KMS-11 (cell line): ENCODE measurements around the gene SELL.

Experiments
- H2AFZ ChIP-seq: fragments of 200-600 bp; sonication (generic); 2 replicates; pipeline ENCODE4 v1.6.1; 2016; ENCODE audit warnings: antibody characterized with exemption, mixed run types, low read depth
- H3K27ac ChIP-seq: fragments of 200-600 bp; sonication (generic); 2 replicates; pipeline ENCODE4 v1.6.1; 2016; ENCODE audit warnings: mild to moderate bottlenecking, mixed run types
- H3K27me3 ChIP-seq: fragments of 200-600 bp; sonication (generic); 2 replicates; pipeline ENCODE4 v1.6.1; 2017; ENCODE audit warnings: mild to moderate bottlenecking, low read depth, mixed run types, moderate library complexity; ENCODE audit not compliant: insufficient read depth
- H3K36me3 ChIP-seq: fragments of 200-600 bp; sonication (generic); 2 replicates; pipeline ENCODE4 v1.6.1; 2017; ENCODE audit warnings: mild to moderate bottlenecking, mixed run types; ENCODE audit not compliant: insufficient read depth
- H3K4me1 ChIP-seq: fragments of 200-600 bp; sonication (generic); 2 replicates; pipeline ENCODE4 v1.6.1; 2016; ENCODE audit warnings: mild to moderate bottlenecking, low read depth, mixed run types; ENCODE audit not compliant: poor library complexity, severe bottlenecking
- H3K4me2 ChIP-seq: fragments of 200-600 bp; sonication (generic); 2 replicates; pipeline ENCODE4 v1.7.0; 2016; ENCODE audit warnings: mild to moderate bottlenecking, mixed run types
- H3K4me3 ChIP-seq: fragments of 200-600 bp; sonication (generic); IDR thresholded peaks from 2 replicates; pipeline ENCODE4 v1.6.1; 2017; ENCODE audit warnings: low read depth, low read length, mixed read lengths; ENCODE audit not compliant: insufficient read depth
- H3K79me2 ChIP-seq: fragments of 200-600 bp; sonication (generic); 2 replicates; pipeline ENCODE4 v1.6.1; 2016; ENCODE audit warnings: low read depth, mixed run types; ENCODE audit not compliant: insufficient read depth
- H3K9ac ChIP-seq: fragments of 200-600 bp; sonication (generic); 2 replicates; pipeline ENCODE4 v1.6.1; 2016; ENCODE audit warnings: mild to moderate bottlenecking, mixed run types
- H4K20me1 ChIP-seq: fragments of 200-600 bp; sonication (generic); 2 replicates; pipeline ENCODE4 v1.6.1; 2016; ENCODE audit warnings: mild to moderate bottlenecking, mixed run types; ENCODE audit not compliant: insufficient read depth
- TF ChIP-seq, protein P1 (sequence below): fragments of 200-600 bp; sonication (generic); conservative IDR thresholded peaks from 2 replicates; pipeline ENCODE4 v1.6.1; 2017; ENCODE audit warnings: low read depth, mild to moderate bottlenecking, antibody characterized with exemption, low read length, moderate library complexity, mixed read lengths

The SELL gene

DNA sequence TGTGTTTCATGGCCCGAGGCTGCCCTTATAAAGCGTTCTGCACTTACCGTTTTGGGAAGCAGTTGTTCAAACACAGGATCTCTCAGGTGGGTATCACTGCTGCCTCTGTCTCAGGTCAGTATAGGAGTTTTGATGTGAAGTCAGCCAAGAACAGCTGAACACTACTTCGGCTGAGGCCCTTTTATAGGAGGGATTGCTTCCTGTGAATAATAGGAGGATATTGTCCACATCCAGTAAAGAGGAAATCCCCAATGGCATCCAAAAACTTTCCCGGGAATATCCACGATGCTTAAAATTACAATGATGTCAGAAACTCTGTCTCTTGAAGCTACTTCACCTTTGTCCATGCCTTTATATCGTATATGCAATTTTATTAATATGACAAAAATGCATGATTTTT, 22.5 kb upstream of the SELL start, which contains the start of gene SELE:
SELE (minus strand) TSS at position 156 of the 400 bp plus-strand sequence. CDS start 467 bp downstream, outside the sequence.
- Histone ChIP-seq H3K36me3 (no peaks in the 10 kb centered on the region), H3K4me3 (no peak within 1 kb of the TSS), H3K4me2 (no peak within 1 kb of the TSS), H2AFZ (no peak within 1 kb of the TSS), H3K27me3 (no peaks in the 10 kb centered on the region), H4K20me1 (no peaks in the 10 kb centered on the region), H3K4me1 (no peaks in the 10 kb centered on the region), H3K9ac (no peak within 1 kb of the TSS), H3K27ac (no peak within 1 kb of the TSS), H3K79me2 (no peaks in the 10 kb centered on the region)
- TF ChIP-seq, protein P1, sequence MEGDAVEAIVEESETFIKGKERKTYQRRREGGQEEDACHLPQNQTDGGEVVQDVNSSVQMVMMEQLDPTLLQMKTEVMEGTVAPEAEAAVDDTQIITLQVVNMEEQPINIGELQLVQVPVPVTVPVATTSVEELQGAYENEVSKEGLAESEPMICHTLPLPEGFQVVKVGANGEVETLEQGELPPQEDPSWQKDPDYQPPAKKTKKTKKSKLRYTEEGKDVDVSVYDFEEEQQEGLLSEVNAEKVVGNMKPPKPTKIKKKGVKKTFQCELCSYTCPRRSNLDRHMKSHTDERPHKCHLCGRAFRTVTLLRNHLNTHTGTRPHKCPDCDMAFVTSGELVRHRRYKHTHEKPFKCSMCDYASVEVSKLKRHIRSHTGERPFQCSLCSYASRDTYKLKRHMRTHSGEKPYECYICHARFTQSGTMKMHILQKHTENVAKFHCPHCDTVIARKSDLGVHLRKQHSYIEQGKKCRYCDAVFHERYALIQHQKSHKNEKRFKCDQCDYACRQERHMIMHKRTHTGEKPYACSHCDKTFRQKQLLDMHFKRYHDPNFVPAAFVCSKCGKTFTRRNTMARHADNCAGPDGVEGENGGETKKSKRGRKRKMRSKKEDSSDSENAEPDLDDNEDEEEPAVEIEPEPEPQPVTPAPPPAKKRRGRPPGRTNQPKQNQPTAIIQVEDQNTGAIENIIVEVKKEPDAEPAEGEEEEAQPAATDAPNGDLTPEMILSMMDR, result no peak

- no peaks in the 10 kb centered on the region for H3K79me2 ChIP-seq
- H3K27ac ChIP-seq, result no peak overlapping the region
- H3K4me3 ChIP-seq, result no peak overlapping the region
- H2AFZ ChIP-seq, result no peak overlapping the region
- TF ChIP-seq, protein P1, result no peak
- H4K20me1 ChIP-seq, result no peaks in the 10 kb centered on the region
- no peaks in the 10 kb centered on the region for H3K4me1 ChIP-seq
- no peak overlapping the region for H3K4me2 ChIP-seq
- no peaks in the 10 kb centered on the region for H3K27me3 ChIP-seq
- H3K9ac ChIP-seq, result no peak overlapping the region
- no peaks in the 10 kb centered on the region for H3K36me3 ChIP-seq
These were observed 20.0 kb upstream of the SELL start for GRCh38 chr1:169731446-169731845.

DNA sequence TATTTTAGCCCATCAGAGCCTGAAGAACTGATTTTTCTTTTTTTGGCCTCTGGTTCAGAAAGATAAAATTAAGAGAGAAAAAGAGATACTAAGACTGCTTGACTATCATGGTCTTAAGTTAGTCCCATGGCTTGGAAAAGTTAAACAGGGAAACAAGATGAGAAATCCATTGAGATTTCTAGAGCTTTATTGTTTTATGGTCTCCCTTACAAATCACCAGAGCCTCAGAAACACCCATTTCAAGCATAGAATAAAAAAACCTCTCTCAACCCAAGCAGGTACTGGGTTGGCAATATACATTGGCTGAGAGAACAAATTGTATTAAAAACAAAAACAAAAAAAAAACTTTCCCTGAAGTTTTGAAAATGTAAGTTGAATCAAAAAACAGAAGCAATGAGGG, 18.6 kb upstream of the SELL start:
- H3K4me1 ChIP-seq, result no peaks in the 10 kb centered on the region
- no peaks in the 10 kb centered on the region for H3K79me2 ChIP-seq
- H3K27ac ChIP-seq, result no peak overlapping the region
- no peaks in the 10 kb centered on the region for H3K36me3 ChIP-seq
- TF ChIP-seq, protein P1, result no peak
- no peak overlapping the region for H3K4me3 ChIP-seq
- H2AFZ ChIP-seq, result no peak overlapping the region
- no peak overlapping the region for H3K9ac ChIP-seq
- no peak overlapping the region for H3K4me2 ChIP-seq
- no peaks in the 10 kb centered on the region for H3K27me3 ChIP-seq
- no peaks in the 10 kb centered on the region for H4K20me1 ChIP-seq

DNA sequence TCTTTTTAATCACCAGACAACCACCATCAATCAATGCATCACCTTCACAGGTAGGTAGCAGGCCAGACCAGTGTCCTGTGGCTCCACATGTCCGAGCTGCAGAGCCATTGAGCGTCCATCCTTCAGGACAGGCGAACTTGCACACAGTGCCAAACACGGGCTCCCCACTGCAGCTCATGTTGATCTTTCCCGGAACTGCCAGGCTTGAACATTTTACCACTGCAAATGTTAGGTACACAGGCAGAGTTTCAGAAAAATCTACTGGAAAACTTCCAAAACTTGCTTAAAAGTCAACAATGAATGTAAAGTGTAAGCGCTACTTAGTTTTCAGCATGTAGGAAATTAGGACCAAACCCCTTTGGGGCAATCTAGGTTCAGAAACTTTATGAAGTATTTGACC, 15.9 kb upstream of the SELL start:
- H3K36me3 ChIP-seq, result no peaks in the 10 kb centered on the region
- H2AFZ ChIP-seq, result no peak overlapping the region
- no peak overlapping the region for H3K27ac ChIP-seq
- H3K4me3 ChIP-seq, result no peak overlapping the region
- no peaks in the 10 kb centered on the region for H3K27me3 ChIP-seq
- peaks cover 10% of the 10 kb centered on the region for H3K4me1 ChIP-seq
- no peaks in the 10 kb centered on the region for H4K20me1 ChIP-seq
- no peak overlapping the region for H3K4me2 ChIP-seq
- H3K9ac ChIP-seq, result no peak overlapping the region
- TF ChIP-seq, protein P1, result no peak
- no peaks in the 10 kb centered on the region for H3K79me2 ChIP-seq
